Loucy (cell line): ENCODE data around the gene DAPL1.

Experiments used
- EZH2phosphoT487 ChIP-seq: fragments of 200-600 bp; IDR thresholded peaks from 2 replicates; pipeline ENCODE4 v1.6.1; 2018; ENCODE audit warnings: antibody characterized with exemption, mild to moderate bottlenecking, moderate library complexity, borderline replicate concordance
- TF ChIP-seq, protein P1 (sequence below): fragments of 200-600 bp; sonication (generic); conservative IDR thresholded peaks from 2 replicates; pipeline ENCODE4 v1.5.1; 2014; ENCODE audit warnings: mild to moderate bottlenecking, antibody characterized with exemption, low read length

DNA sequence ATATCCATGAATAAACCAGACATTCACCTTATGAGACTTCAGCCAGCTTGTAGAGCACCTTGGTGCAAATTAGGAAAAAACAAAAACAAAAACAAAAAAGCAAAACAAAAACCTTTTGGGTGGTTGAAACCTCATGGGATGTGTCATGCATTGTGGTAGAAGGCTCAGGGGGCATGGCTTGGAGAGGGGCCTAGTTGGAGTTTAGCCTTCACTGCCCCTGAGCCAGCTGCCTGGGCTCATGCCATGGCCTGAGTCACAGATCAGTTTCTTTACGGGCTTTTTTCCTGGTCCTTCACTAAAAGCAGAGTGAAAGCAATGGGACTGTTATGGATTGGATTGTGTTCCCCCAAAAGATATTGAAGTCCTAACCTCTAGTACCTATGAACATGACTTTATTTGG, 22.0 kb upstream of the DAPL1 start:
- TF ChIP-seq, protein P1, sequence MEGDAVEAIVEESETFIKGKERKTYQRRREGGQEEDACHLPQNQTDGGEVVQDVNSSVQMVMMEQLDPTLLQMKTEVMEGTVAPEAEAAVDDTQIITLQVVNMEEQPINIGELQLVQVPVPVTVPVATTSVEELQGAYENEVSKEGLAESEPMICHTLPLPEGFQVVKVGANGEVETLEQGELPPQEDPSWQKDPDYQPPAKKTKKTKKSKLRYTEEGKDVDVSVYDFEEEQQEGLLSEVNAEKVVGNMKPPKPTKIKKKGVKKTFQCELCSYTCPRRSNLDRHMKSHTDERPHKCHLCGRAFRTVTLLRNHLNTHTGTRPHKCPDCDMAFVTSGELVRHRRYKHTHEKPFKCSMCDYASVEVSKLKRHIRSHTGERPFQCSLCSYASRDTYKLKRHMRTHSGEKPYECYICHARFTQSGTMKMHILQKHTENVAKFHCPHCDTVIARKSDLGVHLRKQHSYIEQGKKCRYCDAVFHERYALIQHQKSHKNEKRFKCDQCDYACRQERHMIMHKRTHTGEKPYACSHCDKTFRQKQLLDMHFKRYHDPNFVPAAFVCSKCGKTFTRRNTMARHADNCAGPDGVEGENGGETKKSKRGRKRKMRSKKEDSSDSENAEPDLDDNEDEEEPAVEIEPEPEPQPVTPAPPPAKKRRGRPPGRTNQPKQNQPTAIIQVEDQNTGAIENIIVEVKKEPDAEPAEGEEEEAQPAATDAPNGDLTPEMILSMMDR = no peak
- no peak for TF ChIP-seq EZH2phosphoT487
